Mucosa of descending colon (tissue), 3 donors: ENCODE measurements around the gene THPO. TPM values are rescaled to one million over a fixed set of nuclear protein-coding genes. Genes with fewer than 3 reads are reported as not detected.
A peak's percentile ranks its signal among the peaks of the same experiment; 100 is the strongest.

Experiments
- ATAC-seq: fragments of 200-7000 bp; cut with Tn5 transposase; one replicate; pipeline ENCODE4 v1.9.1; 2020; ENCODE audit warnings: mild to moderate bottlenecking, moderate library complexity
- DNase-seq, 3 donors: peaks; one replicate each; pipeline ENCODE4 v3.0.0-alpha.2; 2020
- H3K36me3 ChIP-seq: fragments of 200-600 bp; one replicate; pipeline ENCODE4 v1.8.0; 2021; ENCODE audit warnings: low read depth, mild to moderate bottlenecking
- H3K4me1 ChIP-seq: fragments of 200-600 bp; one replicate; pipeline ENCODE4 v1.8.0; 2021; ENCODE audit warnings: low read depth, mild to moderate bottlenecking
- H3K4me3 ChIP-seq: fragments of 200-600 bp; one replicate; pipeline ENCODE4 v1.8.0; 2021; ENCODE audit warnings: mild to moderate bottlenecking
- H3K9me3 ChIP-seq: fragments of 200-600 bp; one replicate; pipeline ENCODE4 v1.8.0; 2021; ENCODE audit warnings: mild to moderate bottlenecking
- CTCF ChIP-seq: fragments of 200-600 bp; IDR thresholded peaks from one replicate; pipeline ENCODE4 v1.8.0; 2022; ENCODE audit warnings: antibody characterized with exemption, mild to moderate bottlenecking
- intact Hi-C, 2 donors: fragments of 100-400 bp; cut with DNase I in 1 of 2; cut with micrococcal nuclease in 1 of 2; formaldehyde crosslinking; loops; one replicate each; pipeline versions ENCODE4 v1.11.0 to v1.11.1; 2022; cut with DNase I, micrococcal nuclease
- total RNA-seq, 3 donors: library from RNA; stranded (reverse); fragmentation: NEBNext Ultra II Directional in 2 of 3; extraction: Animal tissue kit (Norgen Biotek cat#: 25700) in 2 of 3; gene quantifications; one replicate each; pipeline versions ENCODE4 v1.2.1 to v1.2.4, GENCODE V29; 2021 to 2023
- donor health status: DM: no; HTN: no; CAD: no; lungs with moderate emphysema.
- donor health status: DM: no; HTN: no; CAD: no.
- donor health status: DM: no; HTN: yes; CAD: no.

The THPO gene
- total RNA-seq, 3 donors from 2014 or later, result 0.14 to 0.63 TPM; not detected in 1

GRCh38 chr3:184333700-184334099, 44.3 kb downstream of the THPO start:
- intact Hi-C loops, result no loop called here
- peaks cover 30% of the 10 kb centered on the region for H3K36me3 ChIP-seq
- H3K9me3 ChIP-seq, result no peaks in the 10 kb centered on the region
- peak in 2 of 3 donors; percentile 11 to 17 for DNase-seq
- H3K4me3 ChIP-seq, result no peak overlapping the region
- peaks cover 17% of the 10 kb centered on the region for H3K4me1 ChIP-seq
- no peak for ATAC-seq
- no peak for TF ChIP-seq CTCF

- ATAC-seq (no peak), DNase-seq (peak in 2 of 3 donors; percentile 0 to 10)
- Histone ChIP-seq H3K4me1 (peaks cover 17% of the 10 kb centered on the region), H3K36me3 (peaks cover 35% of the 10 kb centered on the region), H3K9me3 (no peaks in the 10 kb centered on the region), H3K4me3 (no peak overlapping the region)
- intact Hi-C loops, result no loop called here
- TF ChIP-seq CTCF, result no peak
Observed at GRCh38 chr3:184333190-184333589, 44.8 kb downstream of the THPO start.

- Histone ChIP-seq H3K4me1 (peaks cover 11% of the 10 kb centered on the region), H3K36me3 (peaks cover 42% of the 10 kb centered on the region), H3K9me3 (no peaks in the 10 kb centered on the region), H3K4me3 (no peak overlapping the region)
- no peak for TF ChIP-seq CTCF
- no peak for ATAC-seq
- intact Hi-C loops, result no loop called here
- DNase-seq, result peak in 2 of 3 donors; percentile 8 to 14
Observed at GRCh38 chr3:184332370-184333090, 45.5 kb downstream of the THPO start.

GRCh38 chr3:184328516-184328915, 49.5 kb downstream of the THPO start:
- Histone ChIP-seq H3K4me1 (no peaks in the 10 kb centered on the region), H3K36me3 (peaks cover 67% of the 10 kb centered on the region), H3K9me3 (no peaks in the 10 kb centered on the region), H3K4me3 (no peak overlapping the region)
- ATAC-seq (no peak), DNase-seq (no peak)
- no peak for TF ChIP-seq CTCF
- intact Hi-C loops, result no loop called here

GRCh38 chr3:184327171-184327570, 50.8 kb downstream of the THPO start:
- Histone ChIP-seq H3K4me1 (no peaks in the 10 kb centered on the region), H3K36me3 (peaks cover 79% of the 10 kb centered on the region), H3K9me3 (no peaks in the 10 kb centered on the region), H3K4me3 (no peak overlapping the region)
- no peak for TF ChIP-seq CTCF
- ATAC-seq, result no peak
- DNase-seq, result no peak
- intact Hi-C loops, result no loop called here
